AG09309 (cell line): ENCODE measurements around the gene CTAGE15.
"Not testable (repeated sequence)": the region's sequence is repeated elsewhere in the genome, so short reads cannot be mapped to it uniquely, and the experiment has no call there.

Experiments used
- DNase-seq: peaks from one replicate; pipeline ENCODE4 v3.0.0-alpha.2; 2010; ENCODE audit warnings: low read depth
- H3K4me3 ChIP-seq: 2 replicates; pipeline ENCODE4 v1.5.1; 2011; ENCODE audit warnings: mild to moderate bottlenecking, low read depth, low read length, moderate library complexity; ENCODE audit not compliant: control insufficient read depth
- TF ChIP-seq, protein P1 (sequence below): IDR thresholded peaks from 2 replicates; pipeline ENCODE4 v1.5.1; 2011; ENCODE audit warnings: mild to moderate bottlenecking, low read depth, low read length, inconsistent platforms; ENCODE audit not compliant: insufficient read depth, control insufficient read depth; ENCODE audit errors: missing control alignments

The CTAGE15 gene

DNA sequence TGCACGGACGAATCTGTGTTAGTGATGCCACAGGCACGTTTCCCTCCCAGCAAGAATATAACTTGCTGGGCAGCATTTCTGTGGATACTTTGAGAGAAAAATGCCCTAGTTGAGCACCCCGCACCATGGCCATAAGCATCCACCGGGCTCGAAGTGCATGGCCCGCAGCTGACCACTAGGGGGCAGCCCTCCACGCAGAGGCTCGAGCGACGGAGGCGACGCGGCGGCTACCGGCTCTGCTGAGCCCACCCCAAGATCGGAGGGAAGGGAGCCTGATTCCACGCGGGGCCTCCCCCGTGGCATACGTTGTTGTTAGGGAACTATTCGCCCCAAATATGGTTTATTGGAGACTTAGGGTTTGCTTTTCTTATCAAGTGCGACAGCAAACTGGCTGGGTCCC, 48.5 kb downstream of the CTAGE15 start:
- H3K4me3 ChIP-seq, DNase-seq: not testable (repeated sequence)
- TF ChIP-seq, protein P1, sequence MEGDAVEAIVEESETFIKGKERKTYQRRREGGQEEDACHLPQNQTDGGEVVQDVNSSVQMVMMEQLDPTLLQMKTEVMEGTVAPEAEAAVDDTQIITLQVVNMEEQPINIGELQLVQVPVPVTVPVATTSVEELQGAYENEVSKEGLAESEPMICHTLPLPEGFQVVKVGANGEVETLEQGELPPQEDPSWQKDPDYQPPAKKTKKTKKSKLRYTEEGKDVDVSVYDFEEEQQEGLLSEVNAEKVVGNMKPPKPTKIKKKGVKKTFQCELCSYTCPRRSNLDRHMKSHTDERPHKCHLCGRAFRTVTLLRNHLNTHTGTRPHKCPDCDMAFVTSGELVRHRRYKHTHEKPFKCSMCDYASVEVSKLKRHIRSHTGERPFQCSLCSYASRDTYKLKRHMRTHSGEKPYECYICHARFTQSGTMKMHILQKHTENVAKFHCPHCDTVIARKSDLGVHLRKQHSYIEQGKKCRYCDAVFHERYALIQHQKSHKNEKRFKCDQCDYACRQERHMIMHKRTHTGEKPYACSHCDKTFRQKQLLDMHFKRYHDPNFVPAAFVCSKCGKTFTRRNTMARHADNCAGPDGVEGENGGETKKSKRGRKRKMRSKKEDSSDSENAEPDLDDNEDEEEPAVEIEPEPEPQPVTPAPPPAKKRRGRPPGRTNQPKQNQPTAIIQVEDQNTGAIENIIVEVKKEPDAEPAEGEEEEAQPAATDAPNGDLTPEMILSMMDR: peak; percentile 25

- DNase-seq: not testable (repeated sequence)
- H3K4me3 ChIP-seq: peak within 1 kb of the TSS; percentile 32
Observed at GRCh38 chr7:143620646-143621045, 49.0 kb downstream of the CTAGE15 start, which contains the start of gene TCAF2. Gene TCAF2, plus strand, starts transcription at chr7:143620974.

DNA sequence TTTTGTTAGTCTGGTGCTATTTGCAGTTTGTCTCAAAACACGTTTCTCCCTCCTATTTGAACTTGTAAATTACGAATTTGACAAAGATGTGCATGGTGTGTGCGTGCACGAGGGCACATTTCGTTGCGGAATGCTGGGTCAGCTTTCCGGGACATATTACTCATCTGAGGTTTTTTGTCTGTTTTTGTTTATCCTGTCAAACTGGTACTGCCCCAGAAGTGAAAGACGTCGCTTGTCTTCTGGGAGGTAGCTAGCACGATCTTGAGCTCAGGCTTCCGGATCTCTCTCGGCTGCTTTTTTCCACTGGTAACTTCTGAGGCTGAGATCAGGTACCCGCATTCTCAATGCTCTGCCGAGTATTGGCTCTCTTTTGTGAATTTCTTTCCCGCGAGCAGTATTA, 49.6 kb downstream of the CTAGE15 start:
- not testable (repeated sequence) for DNase-seq, H3K4me3 ChIP-seq

- not testable (repeated sequence) for DNase-seq, H3K4me3 ChIP-seq
Observed at GRCh38 chr7:143622130-143622529, 50.5 kb downstream of the CTAGE15 start.
